ENCODE data around the gene MAN1A1.

Gene MAN1A1

GRCh38 chr6:119370080-119370479, 20.5 kb upstream of the MAN1A1 start:
- no peak overlapping the region for H2AFZ ChIP-seq (ENCODE audit: low read length)
- H3K79me2 ChIP-seq (ENCODE audit: insufficient read depth, low read length) = no peaks in the 10 kb centered on the region
- H4K20me1 ChIP-seq (ENCODE audit: insufficient read depth, low read length, poor library complexity, severe bottlenecking) = no peaks in the 10 kb centered on the region
- no peak for TF ChIP-seq EZH2phosphoT487 (IDR thresholded peaks at IDR 0.05; ENCODE audit: borderline replicate concordance)
- TF ChIP-seq CTCF (conservative IDR thresholded peaks at IDR 0.05; ENCODE audit: low read length) = no peak
- H3K9me2 ChIP-seq (replicated peaks; ENCODE audit: low read depth, low read length) = no peaks in the 10 kb centered on the region
- no peak overlapping the region for H3K4me2 ChIP-seq (ENCODE audit: low read depth, low read length, poor library complexity, severe bottlenecking)
- H3K4me3 ChIP-seq (ENCODE audit: low read length, poor library complexity, severe bottlenecking) = no peak overlapping the region
- no peaks in the 10 kb centered on the region for H3K4me1 ChIP-seq (ENCODE audit: insufficient read depth, low read length, poor library complexity, severe bottlenecking)
- H3K27me3 ChIP-seq (ENCODE audit: insufficient read depth, low read length, poor library complexity, severe bottlenecking) = no peaks in the 10 kb centered on the region
- H3K9me3 ChIP-seq (ENCODE audit: insufficient read depth, low read depth, low read length) = no peaks in the 10 kb centered on the region
- no peaks in the 10 kb centered on the region for H3F3A ChIP-seq (ENCODE audit: low read depth)
- H3K36me3 ChIP-seq (ENCODE audit: insufficient read depth, low read length) = no peaks in the 10 kb centered on the region
- H3K9ac ChIP-seq (ENCODE audit: low read depth, low read length, poor library complexity, severe bottlenecking) = no peak overlapping the region

GRCh38 chr6:119368921-119369320, 19.4 kb upstream of the MAN1A1 start:
- Histone ChIP-seq H2AFZ (ENCODE audit: low read length) (no peak overlapping the region), H3F3A (ENCODE audit: low read depth) (no peaks in the 10 kb centered on the region), H4K20me1 (ENCODE audit: insufficient read depth, low read length, poor library complexity, severe bottlenecking) (no peaks in the 10 kb centered on the region), H3K79me2 (ENCODE audit: insufficient read depth, low read length) (no peaks in the 10 kb centered on the region), H3K4me1 (ENCODE audit: insufficient read depth, low read length, poor library complexity, severe bottlenecking) (no peaks in the 10 kb centered on the region), H3K9ac (ENCODE audit: low read depth, low read length, poor library complexity, severe bottlenecking) (no peak overlapping the region), H3K4me2 (ENCODE audit: low read depth, low read length, poor library complexity, severe bottlenecking) (no peak overlapping the region), H3K36me3 (ENCODE audit: insufficient read depth, low read length) (no peaks in the 10 kb centered on the region), H3K4me3 (ENCODE audit: low read length, poor library complexity, severe bottlenecking) (no peak overlapping the region), H3K9me3 (ENCODE audit: insufficient read depth, low read depth, low read length) (no peaks in the 10 kb centered on the region), H3K27me3 (ENCODE audit: insufficient read depth, low read length, poor library complexity, severe bottlenecking) (no peaks in the 10 kb centered on the region), H3K9me2 (replicated peaks; ENCODE audit: low read depth, low read length) (no peaks in the 10 kb centered on the region)
- TF ChIP-seq CTCF (conservative IDR thresholded peaks at IDR 0.05; ENCODE audit: low read length) (no peak), EZH2phosphoT487 (IDR thresholded peaks at IDR 0.05; ENCODE audit: borderline replicate concordance) (no peak)

GRCh38 chr6:119361209-119361608, 11.6 kb upstream of the MAN1A1 start:
- Histone ChIP-seq H3K9me2 (replicated peaks; ENCODE audit: low read depth, low read length) (no peaks in the 10 kb centered on the region), H3K9me3 (ENCODE audit: insufficient read depth, low read depth, low read length) (no peaks in the 10 kb centered on the region), H3K4me1 (ENCODE audit: insufficient read depth, low read length, poor library complexity, severe bottlenecking) (no peaks in the 10 kb centered on the region), H3K79me2 (ENCODE audit: insufficient read depth, low read length) (no peaks in the 10 kb centered on the region), H3K9ac (ENCODE audit: low read depth, low read length, poor library complexity, severe bottlenecking) (no peak overlapping the region), H3F3A (ENCODE audit: low read depth) (no peaks in the 10 kb centered on the region), H3K27me3 (ENCODE audit: insufficient read depth, low read length, poor library complexity, severe bottlenecking) (no peaks in the 10 kb centered on the region), H2AFZ (ENCODE audit: low read length) (no peak overlapping the region), H3K4me2 (ENCODE audit: low read depth, low read length, poor library complexity, severe bottlenecking) (no peak overlapping the region), H3K4me3 (ENCODE audit: low read length, poor library complexity, severe bottlenecking) (no peak overlapping the region), H3K36me3 (ENCODE audit: insufficient read depth, low read length) (no peaks in the 10 kb centered on the region), H4K20me1 (ENCODE audit: insufficient read depth, low read length, poor library complexity, severe bottlenecking) (no peaks in the 10 kb centered on the region)
- TF ChIP-seq EZH2phosphoT487 (IDR thresholded peaks at IDR 0.05; ENCODE audit: borderline replicate concordance) (no peak), CTCF (conservative IDR thresholded peaks at IDR 0.05; ENCODE audit: low read length) (no peak)

Measured in Loucy (cell line).